Inflammatory macrophage treated with lipopolysaccharide for 4 hours (primary cell): ENCODE measurements around the gene TRMT11.
A peak's percentile ranks its signal among the peaks of the same experiment; 100 is the strongest.
"Not testable (repeated sequence)": the region's sequence is repeated elsewhere in the genome, so short reads cannot be mapped to it uniquely, and the experiment has no call there.

Experiments used
- DNase-seq: peaks from one replicate; pipeline ENCODE4 v3.0.0-alpha.2; 2020

Gene TRMT11

GRCh38 chr6:125986301-125987025 lies at the start of gene TRMT11:
TRMT11 (plus strand) TSS chr6:125986540; CDS start chr6:125986551, 11 bp downstream.
- DNase-seq: peak; percentile 86

DNA sequence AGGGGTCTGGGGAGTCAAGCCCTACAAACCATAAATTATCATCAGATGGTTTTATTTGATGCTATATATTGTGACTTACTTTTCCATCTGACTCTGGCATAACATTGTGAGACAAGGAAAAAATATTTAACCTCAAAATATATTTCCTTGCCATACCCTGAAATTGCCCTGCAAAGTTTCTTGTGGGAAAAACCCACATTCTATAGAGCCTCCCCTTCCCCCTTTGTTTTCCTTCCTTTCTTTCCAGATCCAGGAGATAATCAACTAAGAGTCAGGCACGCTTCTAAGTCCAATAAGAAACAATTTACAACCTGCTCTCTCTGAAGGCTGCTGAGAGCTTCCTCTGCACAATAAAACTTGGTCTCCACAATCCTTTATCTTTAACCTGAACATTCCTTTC lies 47.3 kb upstream of the TRMT11 start:
- DNase-seq: no peak

GRCh38 chr6:125939791-125940190 lies 46.5 kb upstream of the TRMT11 start:
- DNase-seq: no peak

DNA sequence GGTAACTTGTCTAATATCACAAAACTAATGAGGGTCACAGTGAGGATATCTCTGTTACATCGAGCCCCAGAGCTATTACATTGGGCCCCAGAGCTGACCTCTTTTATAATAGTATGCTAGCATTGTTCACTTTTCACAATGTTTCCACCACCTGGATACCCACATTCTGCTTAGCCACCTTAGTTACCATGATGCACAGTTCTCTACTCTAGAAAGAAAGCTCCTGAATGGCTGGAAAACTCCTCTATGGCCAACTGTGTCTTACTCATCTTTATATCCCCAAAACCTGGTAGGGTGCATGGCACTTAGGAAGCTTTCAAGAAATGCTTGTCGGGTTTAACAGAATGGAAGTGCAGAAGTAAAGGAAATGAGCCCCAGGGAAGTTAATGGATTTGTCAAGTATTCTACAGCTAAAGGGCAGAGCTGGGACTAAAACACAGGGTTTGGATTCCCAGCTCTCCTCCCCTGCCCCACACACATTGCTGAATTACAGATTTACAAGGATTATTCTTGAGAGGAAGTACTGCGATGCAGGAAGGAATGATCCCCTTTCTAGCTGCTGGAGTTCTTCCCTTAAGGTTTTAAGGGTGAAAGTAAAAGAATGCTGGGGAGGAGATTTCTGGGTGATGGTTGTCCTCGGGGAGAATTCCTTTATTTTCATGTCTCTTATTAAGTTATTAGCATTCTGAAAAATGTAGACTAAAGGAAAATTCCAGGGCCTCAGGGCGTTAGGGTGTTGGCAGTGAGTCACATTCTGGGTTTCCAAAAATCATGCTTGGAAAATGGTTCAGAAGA lies 45.9 kb upstream of the TRMT11 start:
- no peak for DNase-seq

DNA sequence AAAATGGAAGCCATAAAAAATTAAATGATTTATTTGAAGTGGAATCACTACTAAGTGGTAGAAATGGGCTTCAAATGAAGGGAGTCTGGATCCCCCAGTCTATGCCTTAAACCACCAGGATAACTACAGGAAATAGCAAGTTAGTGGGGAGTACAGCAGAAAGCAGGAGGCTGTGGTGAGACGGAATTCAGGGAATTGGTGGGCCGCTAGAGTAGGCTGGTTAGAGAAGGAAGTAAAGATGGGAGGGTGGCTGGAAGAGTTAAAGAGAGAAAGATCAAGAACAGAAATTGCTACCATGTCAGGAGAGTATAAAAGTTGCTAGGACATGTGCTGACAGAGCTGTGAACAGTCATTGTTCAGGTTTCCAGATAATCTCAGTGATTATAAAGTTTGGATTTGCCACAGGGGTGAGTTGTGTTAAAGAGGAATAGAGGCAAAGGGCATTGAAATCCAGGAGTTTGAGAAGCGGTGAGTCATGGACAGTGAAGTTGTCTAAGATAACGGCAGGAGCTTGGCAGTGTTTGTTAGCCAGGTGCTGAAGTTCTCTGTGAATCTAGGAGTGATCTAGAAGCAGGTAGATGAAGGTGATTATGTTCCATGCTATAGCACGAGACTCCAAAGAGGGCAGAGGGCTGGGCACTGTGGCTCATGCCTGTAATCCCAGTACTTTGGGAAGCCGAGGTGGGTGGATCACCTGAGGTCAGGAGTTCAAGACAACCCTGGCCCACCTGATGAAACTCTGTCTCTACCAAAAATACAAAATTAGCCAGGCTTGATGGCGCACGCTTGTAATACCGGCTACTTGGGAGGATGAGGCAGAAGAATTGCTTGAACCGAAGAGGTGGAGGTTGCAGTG lies 43.4 kb upstream of the TRMT11 start:
- DNase-seq: no peak

DNA sequence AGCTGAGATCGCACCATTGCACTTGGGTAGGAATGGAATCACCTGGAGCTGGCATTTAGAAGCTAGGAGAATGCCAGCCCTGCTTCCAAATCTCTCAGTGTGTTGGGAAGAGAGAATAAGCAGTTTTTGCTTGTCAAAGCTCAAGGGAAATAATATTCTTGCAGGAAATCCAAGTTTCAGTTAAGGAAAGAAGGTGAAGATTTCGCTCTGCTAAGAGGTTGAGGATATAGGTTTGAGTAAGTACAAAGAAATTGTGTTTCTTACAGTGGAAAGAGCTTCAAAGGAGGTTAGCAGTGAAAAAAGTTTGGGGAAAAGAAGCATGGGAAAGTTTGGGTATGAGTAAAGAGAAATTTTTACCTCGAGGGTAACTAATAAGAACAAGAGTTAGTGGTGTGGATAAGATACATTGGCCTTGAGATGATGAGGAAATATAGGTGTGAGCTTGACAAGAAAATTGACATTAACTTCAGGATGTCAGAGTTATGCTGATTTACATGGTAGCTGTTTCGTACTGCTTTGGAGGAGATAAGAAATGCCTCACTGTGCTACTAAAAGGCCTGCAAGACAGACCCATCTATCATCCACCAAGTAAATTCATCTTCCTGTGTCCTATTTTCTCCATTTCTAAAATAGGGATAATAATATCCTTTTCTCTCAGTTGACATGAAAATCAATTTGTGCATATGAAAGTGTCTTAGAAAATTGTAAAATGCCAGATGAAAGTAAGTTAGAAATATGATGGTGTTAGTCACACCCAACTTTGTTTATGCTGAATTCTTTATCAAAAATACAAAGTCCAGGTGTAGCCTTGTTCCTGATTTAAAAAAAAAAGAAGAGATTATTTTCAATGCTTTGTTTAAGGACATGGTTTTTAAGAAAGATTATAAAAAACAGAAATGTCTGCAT lies 42.6 kb upstream of the TRMT11 start:
- no peak for DNase-seq

- peak; percentile 87 for DNase-seq
These were observed 41.9 kb upstream of the TRMT11 start for GRCh38 chr6:125944434-125944816.

GRCh38 chr6:125944896-125945295 lies 41.4 kb upstream of the TRMT11 start:
- no peak for DNase-seq

- peak; percentile 24 for DNase-seq
These were observed 40.8 kb upstream of the TRMT11 start for GRCh38 chr6:125945378-125946141.

- DNase-seq: no peak
These were observed 38.7 kb upstream of the TRMT11 start for GRCh38 chr6:125947615-125948014.

- DNase-seq: peak; percentile 52
These were observed 37.9 kb upstream of the TRMT11 start for GRCh38 chr6:125948455-125948854.

DNA sequence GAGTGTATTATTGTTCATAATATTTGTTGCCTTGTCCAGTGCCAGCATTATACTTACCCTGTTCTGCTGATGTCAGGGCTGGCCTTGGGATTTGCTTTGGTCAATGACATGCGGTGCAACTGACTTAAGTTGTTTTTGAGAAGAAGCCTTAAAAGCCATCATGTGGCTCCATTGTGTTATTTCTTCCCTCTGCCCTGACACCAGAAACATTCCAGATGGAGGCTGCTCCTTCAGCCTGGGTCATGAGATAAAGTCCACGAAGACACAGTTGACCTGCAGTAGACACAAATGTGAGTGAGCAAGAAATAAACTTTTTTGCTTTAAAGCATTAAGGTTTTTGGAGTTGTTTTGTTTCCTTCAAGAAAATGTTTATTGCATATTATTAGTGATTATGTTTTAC lies 37.3 kb upstream of the TRMT11 start:
- no peak for DNase-seq

GRCh38 chr6:125950293-125950692 lies 36.0 kb upstream of the TRMT11 start:
- no peak for DNase-seq

GRCh38 chr6:125950716-125951115 lies 35.6 kb upstream of the TRMT11 start:
- DNase-seq: not testable (repeated sequence)

DNA sequence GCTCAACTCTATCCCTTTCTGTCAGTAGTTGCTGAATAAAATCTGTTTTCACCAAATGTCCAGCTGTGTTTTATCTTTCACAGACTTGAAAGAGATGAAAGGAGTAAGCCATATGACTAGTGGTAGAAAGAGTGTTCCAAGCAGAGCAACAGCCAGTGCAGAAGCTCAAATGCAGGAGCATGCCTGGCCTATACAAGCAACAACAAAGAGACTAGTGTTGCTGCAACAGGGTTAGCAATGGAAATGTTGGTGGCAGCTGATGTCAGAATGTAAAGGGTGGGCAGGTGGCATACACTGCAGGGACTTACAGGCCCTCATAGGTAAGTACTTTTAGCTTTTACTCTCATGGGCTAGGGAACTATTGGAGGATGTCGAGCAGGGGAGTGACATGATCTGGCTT lies 35.0 kb upstream of the TRMT11 start:
- DNase-seq: no peak

- DNase-seq: peak; percentile 40
These were observed 33.4 kb upstream of the TRMT11 start for GRCh38 chr6:125952764-125953501.

GRCh38 chr6:125953502-125953875 lies 32.9 kb upstream of the TRMT11 start:
- no peak for DNase-seq

DNA sequence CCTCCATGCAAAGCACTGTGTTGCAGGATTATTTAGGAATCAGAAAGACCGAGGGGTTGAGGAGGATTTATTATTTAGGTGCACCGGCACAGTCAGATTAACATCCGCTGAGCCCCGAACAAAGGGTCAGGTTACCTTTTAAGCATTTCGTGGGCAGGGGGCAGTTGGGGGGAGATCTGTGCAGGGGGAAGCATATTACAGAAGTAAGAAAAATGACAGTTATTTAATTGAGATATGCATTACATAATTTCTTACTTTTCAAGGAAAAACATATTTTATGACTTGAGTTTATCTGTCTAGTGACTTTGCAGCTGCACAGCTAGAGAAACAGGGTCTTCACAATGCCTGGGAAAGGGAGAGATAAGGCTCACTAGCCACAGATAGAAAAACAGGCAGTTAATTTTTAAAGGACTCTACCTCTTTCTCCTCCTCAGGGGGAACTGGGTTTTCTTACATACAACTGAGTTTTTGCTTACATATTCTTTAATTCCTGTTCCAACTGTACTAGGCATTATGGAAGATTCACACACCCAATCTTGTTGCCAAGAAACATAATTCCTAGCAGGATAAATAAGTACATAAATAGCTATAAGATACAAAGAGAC lies 31.5 kb upstream of the TRMT11 start:
- no peak for DNase-seq

- no peak for DNase-seq
These were observed 30.4 kb upstream of the TRMT11 start for GRCh38 chr6:125955973-125956372.
